WTC11 (cell line): ENCODE data around the gene RMRP. TPM values are rescaled to one million over a fixed set of nuclear protein-coding genes. Genes with fewer than 3 reads are reported as not detected.

Experiments used
- ATAC-seq: fragments of 200-7000 bp; cut with Tn5 transposase; 2 replicates; pipeline ENCODE4 v1.10.0; 2021; ENCODE audit warnings: mild to moderate bottlenecking, moderate library complexity
- CTCF ChIA-PET: fragments of 300-600 bp; sonication (Branson Sonifier 250); formaldehyde crosslinking; loops from one replicate; lab custom pipeline; 2021; ENCODE audit warnings: antibody characterized with exemption; lab: Charles Lee
- POLR2A ChIA-PET: fragments of 350-600 bp; sonication (Branson Sonifier 250); formaldehyde crosslinking; loops from one replicate; lab custom pipeline; 2021; ENCODE audit warnings: antibody characterized with exemption; lab: Charles Lee
- DNase-seq: peaks from one replicate; pipeline ENCODE4 v3.0.0; 2021; ENCODE audit warnings: low spot score
- H3K27ac Mint-ChIP-seq: 2 replicates; pipeline ENCODE4 v1.8.0; 2021; ENCODE audit warnings: mixed read lengths
- H3K27me3 Mint-ChIP-seq: 2 replicates; pipeline ENCODE4 v1.8.0; 2021; ENCODE audit warnings: low read depth, mild to moderate bottlenecking, moderate library complexity, mixed read lengths
- H3K36me3 Mint-ChIP-seq: 2 replicates; pipeline ENCODE4 v1.8.0; 2021; ENCODE audit warnings: mixed read lengths
- H3K4me1 Mint-ChIP-seq: 2 replicates; pipeline ENCODE4 v1.8.0; 2022; ENCODE audit warnings: mixed read lengths
- H3K4me3 Mint-ChIP-seq: 2 replicates; pipeline ENCODE4 v1.8.0; 2021; ENCODE audit warnings: mild to moderate bottlenecking, moderate library complexity, mixed read lengths
- H3K9me3 Mint-ChIP-seq: 2 replicates; pipeline ENCODE4 v1.8.0; 2021; ENCODE audit warnings: mixed read lengths
- ATF6 ChIP-seq: sonication (generic); formaldehyde crosslinking; IDR thresholded peaks from 2 replicates; pipeline ENCODE4 v1.8.1; 2023; ENCODE audit warnings: mild to moderate bottlenecking, missing genetic modification reagents
- ELF4 ChIP-seq: sonication (generic); formaldehyde crosslinking; IDR thresholded peaks from 2 replicates; pipeline ENCODE4 v1.8.1; 2022; ENCODE audit warnings: low read depth, mild to moderate bottlenecking, moderate library complexity, missing genetic modification reagents
- EMX1 ChIP-seq: fragments of 250-450 bp; sonication (Bioruptor Pico); IDR thresholded peaks from 2 replicates; pipeline ENCODE4 v1.8.0; 2021; ENCODE audit warnings: mild to moderate bottlenecking
- FOXJ3 ChIP-seq: sonication (generic); formaldehyde crosslinking; IDR thresholded peaks from 2 replicates; pipeline ENCODE4 v1.9.0; 2021; ENCODE audit warnings: missing genetic modification reagents, mild to moderate bottlenecking, borderline replicate concordance
- GABPB1 ChIP-seq: sonication (generic); formaldehyde crosslinking; IDR thresholded peaks from 2 replicates; pipeline ENCODE4 v1.8.1; 2023; ENCODE audit warnings: mild to moderate bottlenecking, missing genetic modification reagents
- GTF2I ChIP-seq: fragments of 250-450 bp; sonication (Bioruptor Pico); conservative IDR thresholded peaks from 2 replicates; pipeline ENCODE4 v1.4.0; 2021; ENCODE audit warnings: mild to moderate bottlenecking
- IRF1 ChIP-seq: sonication (generic); formaldehyde crosslinking; IDR thresholded peaks from 2 replicates; pipeline ENCODE4 v1.8.0; 2023; ENCODE audit warnings: missing genetic modification reagents
- IRF2 ChIP-seq: sonication (generic); formaldehyde crosslinking; IDR thresholded peaks from 2 replicates; pipeline ENCODE4 v1.8.0; 2022; ENCODE audit warnings: low read depth, missing genetic modification reagents, borderline replicate concordance
- MAX ChIP-seq: sonication (generic); formaldehyde crosslinking; IDR thresholded peaks from 2 replicates; pipeline ENCODE4 v1.8.0; 2022; ENCODE audit warnings: mild to moderate bottlenecking, missing genetic modification reagents
- MLX ChIP-seq: sonication (generic); formaldehyde crosslinking; IDR thresholded peaks from 2 replicates; pipeline ENCODE4 v1.8.1; 2023; ENCODE audit warnings: mild to moderate bottlenecking, missing genetic modification reagents, moderate library complexity
- NFYB ChIP-seq: sonication (generic); formaldehyde crosslinking; conservative IDR thresholded peaks from 2 replicates; pipeline ENCODE4 v1.8.0; 2022; ENCODE audit warnings: low read depth, missing genetic modification reagents
- NR3C1 ChIP-seq: sonication (generic); formaldehyde crosslinking; conservative IDR thresholded peaks from 2 replicates; pipeline ENCODE4 v1.8.1; 2023; ENCODE audit warnings: low read depth, mild to moderate bottlenecking, missing genetic modification reagents
- PRDM15 ChIP-seq: sonication (generic); formaldehyde crosslinking; IDR thresholded peaks from 2 replicates; pipeline ENCODE4 v1.8.0; 2022; ENCODE audit warnings: missing genetic modification reagents
- STAT6 ChIP-seq: sonication (generic); formaldehyde crosslinking; conservative IDR thresholded peaks from 2 replicates; pipeline ENCODE4 v1.8.1; 2023; ENCODE audit warnings: mild to moderate bottlenecking, low read depth, missing genetic modification reagents, moderate library complexity
- TCF7 ChIP-seq: sonication (generic); formaldehyde crosslinking; IDR thresholded peaks from 2 replicates; pipeline ENCODE4 v1.8.0; 2022; ENCODE audit warnings: mild to moderate bottlenecking, low read depth, missing genetic modification reagents, moderate library complexity
- ZBTB43 ChIP-seq: sonication (generic); formaldehyde crosslinking; IDR thresholded peaks from 2 replicates; pipeline ENCODE4 v1.8.1; 2023; ENCODE audit warnings: mild to moderate bottlenecking, missing genetic modification reagents
- ZNF232 ChIP-seq: sonication (generic); formaldehyde crosslinking; IDR thresholded peaks from 2 replicates; pipeline ENCODE4 v1.8.0; 2022; ENCODE audit warnings: mild to moderate bottlenecking, missing genetic modification reagents
- ZNF423 ChIP-seq: fragments of 250-450 bp; sonication (Bioruptor Pico); IDR thresholded peaks from 2 replicates; pipeline ENCODE4 v2.1.2; 2022; ENCODE audit warnings: mild to moderate bottlenecking, moderate library complexity
- total RNA-seq: library from RNA; stranded (reverse); gene quantifications from 3 replicates; pipeline ENCODE4 v1.2.3, GENCODE V29; 2021
- TF ChIP-seq, protein P1 (sequence below): sonication (generic); formaldehyde crosslinking; IDR thresholded peaks from 2 replicates; pipeline ENCODE4 v1.8.0; 2022; ENCODE audit warnings: mild to moderate bottlenecking, missing genetic modification reagents

The RMRP gene
- total RNA-seq, 1 experiment from 2014 or later, result 25,958 TPM

GRCh38 chr9:35690294-35690613 lies 32.4 kb upstream of the RMRP start:
- peaks cover 23% of the 10 kb centered on the region for H3K4me1 Mint-ChIP-seq
- POLR2A ChIA-PET, result interaction anchor here (0.9 to 5.2 kb wide), 13 partner anchors 10 to 587 kb away, joined by 3 to 38 read pairs (median 8); partner anchors contain the start of genes ARHGEF39, CCDC107, CREB3 and RMRP
- CTCF ChIA-PET, result interaction anchor here (1.1 to 6.8 kb wide), 14 partner anchors 15 to 100 kb away, joined by 4 to 49 read pairs (median 12); partner anchors contain the start of genes ARHGEF39, CCDC107, CREB3 and RGP1
- H3K4me3 Mint-ChIP-seq, result peak overlapping the region; percentile 91
- DNase-seq (peak; percentile 54), ATAC-seq (peak; percentile 29)
- H3K36me3 Mint-ChIP-seq, result peaks cover 12% of the 10 kb centered on the region
- no peak overlapping the region for H3K27ac Mint-ChIP-seq
- H3K27me3 Mint-ChIP-seq, result no peaks in the 10 kb centered on the region
- TF ChIP-seq STAT6 (CRISPR knock-in tag) (no peak), ZBTB43 (CRISPR knock-in tag) (no peak)
- H3K9me3 Mint-ChIP-seq, result no peaks in the 10 kb centered on the region

DNA sequence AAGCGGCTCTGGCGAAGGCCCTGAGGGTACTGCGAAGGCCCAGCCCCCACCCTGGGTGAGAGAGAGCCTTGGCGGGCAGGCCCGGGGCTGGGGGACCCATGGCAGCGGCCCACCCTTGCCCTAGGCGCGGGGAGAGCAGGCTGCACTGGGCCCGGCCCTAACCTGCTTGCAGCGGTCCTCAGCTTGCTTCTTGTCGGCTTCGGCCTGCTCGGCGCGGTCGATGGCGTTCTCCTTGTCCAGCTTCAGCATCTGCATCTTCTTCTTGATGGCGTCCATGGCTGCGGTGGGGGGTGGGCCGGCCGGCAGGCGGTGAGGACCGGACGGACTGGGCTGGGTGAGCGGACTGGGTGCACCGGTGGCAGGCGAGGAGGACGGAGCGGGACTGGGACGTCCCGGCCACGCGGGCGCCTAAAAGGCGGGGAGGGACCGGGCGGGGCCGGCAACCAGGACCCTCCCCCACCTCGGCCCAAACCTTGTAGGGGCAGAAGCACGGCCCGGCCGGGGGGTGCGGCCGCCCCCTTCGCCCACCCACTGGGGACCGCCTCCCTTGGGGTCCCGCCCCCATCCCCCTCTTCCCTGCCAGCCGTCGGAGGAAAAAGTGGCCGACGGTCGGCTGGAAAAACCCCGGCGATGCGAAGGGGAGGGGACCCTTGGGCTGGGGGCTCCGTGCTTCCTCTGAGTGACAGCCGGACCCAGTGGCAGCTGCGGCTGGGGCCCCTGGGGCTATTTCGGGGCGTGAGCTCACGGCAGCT lies 31.9 kb upstream of the RMRP start, which contains the start of gene TPM2:
Gene TPM2 (minus strand): TSS at position 384 of the 752 bp plus-strand sequence. CDS start 108 bp downstream, at position 276.
- Mint-ChIP-seq H3K27ac (0 out of 2 replicates have a peak within 1 kb of the TSS, but pooled peaks have one; percentile 48), H3K4me3 (peak within 1 kb of the TSS; percentile 91), H3K9me3 (no peaks in the 10 kb centered on the region), H3K27me3 (no peaks in the 10 kb centered on the region), H3K4me1 (peaks cover 23% of the 10 kb centered on the region), H3K36me3 (peaks cover 15% of the 10 kb centered on the region)
- ChIA-PET CTCF (interaction anchor here (0.6 to 6.8 kb wide), 17 partner anchors 9 to 122 kb away, joined by 3 to 49 read pairs (median 11); partner anchors contain the start of genes ARHGEF39, CCDC107, CREB3 and RGP1), POLR2A (interaction anchor here (0.6 to 5.2 kb wide), 17 partner anchors 9 to 1052 kb away, joined by 3 to 38 read pairs (median 5); partner anchors contain the start of genes ARHGEF39, CCDC107, CREB3 and RMRP)
- DNase-seq (peak; percentile 75), ATAC-seq (peak; percentile 63)
- TF ChIP-seq NFYB (CRISPR knock-in tag), result no peak
- TF ChIP-seq ATF6 (CRISPR knock-in tag), result no peak
- TF ChIP-seq ELF4, result 0 out of 2 replicates have a peak, but pooled peaks have one; percentile 36
- TF ChIP-seq ZNF423 (CRISPR knock-in tag), result peak; percentile 69
- TF ChIP-seq GABPB1 (CRISPR knock-in tag), result no peak
- no peak for TF ChIP-seq IRF1 (CRISPR knock-in tag)
- TF ChIP-seq, protein P1, sequence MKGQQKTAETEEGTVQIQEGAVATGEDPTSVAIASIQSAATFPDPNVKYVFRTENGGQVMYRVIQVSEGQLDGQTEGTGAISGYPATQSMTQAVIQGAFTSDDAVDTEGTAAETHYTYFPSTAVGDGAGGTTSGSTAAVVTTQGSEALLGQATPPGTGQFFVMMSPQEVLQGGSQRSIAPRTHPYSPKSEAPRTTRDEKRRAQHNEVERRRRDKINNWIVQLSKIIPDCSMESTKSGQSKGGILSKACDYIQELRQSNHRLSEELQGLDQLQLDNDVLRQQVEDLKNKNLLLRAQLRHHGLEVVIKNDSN (CRISPR knock-in tag), result no peak
- TF ChIP-seq MAX, result peak; percentile 61; the same call in 1 of the 2 replicates
- no peak for TF ChIP-seq FOXJ3 (CRISPR knock-in tag)
- no peak for TF ChIP-seq GTF2I
- TF ChIP-seq MLX (CRISPR knock-in tag), result no peak
- peak; percentile 71 for TF ChIP-seq PRDM15 (CRISPR knock-in tag)
- no peak for TF ChIP-seq TCF7
- TF ChIP-seq NR3C1 (CRISPR knock-in tag), result no peak
- no peak for TF ChIP-seq IRF2 (CRISPR knock-in tag)
- no peak for TF ChIP-seq EMX1 (CRISPR knock-in tag)
- peak; percentile 92 for TF ChIP-seq ZNF232 (CRISPR knock-in tag)
